Ecto neural progenitor cell (in vitro differentiated cells): ENCODE data around the gene LENG1.

Source experiments
- DNase-seq: peaks from one replicate; pipeline ENCODE4 v3.0.0-alpha.2; 2018; ENCODE audit warnings: low spot score

LENG1 gene

GRCh38 chr19:54164369-54165068 lies 5.0 kb upstream of the LENG1 start:
- DNase-seq, result peak; percentile 84

GRCh38 chr19:54162884-54163283 lies 3.4 kb upstream of the LENG1 start:
- no peak for DNase-seq

- DNase-seq, result peak; percentile 83
These were observed 2.8 kb upstream of the LENG1 start for GRCh38 chr19:54162241-54162805.

GRCh38 chr19:54160854-54161253 lies 1.3 kb upstream of the LENG1 start:
- no peak for DNase-seq

- no peak for DNase-seq
These were observed 776 bp upstream of the LENG1 start for GRCh38 chr19:54160182-54160811.

GRCh38 chr19:54158812-54159351 lies 639 bp downstream of the LENG1 start:
- DNase-seq, result no peak

GRCh38 chr19:54156953-54157352 lies 2.6 kb downstream of the LENG1 start:
- no peak for DNase-seq

- no peak for DNase-seq
These were observed 3.0 kb downstream of the LENG1 start for GRCh38 chr19:54156490-54156889.

- no peak for DNase-seq
These were observed 3.8 kb downstream of the LENG1 start for GRCh38 chr19:54155694-54156093.

- DNase-seq, result no peak
These were observed 4.7 kb downstream of the LENG1 start for GRCh38 chr19:54154603-54155345.

- no peak for DNase-seq
These were observed 5.7 kb downstream of the LENG1 start for GRCh38 chr19:54153731-54154326.

GRCh38 chr19:54152878-54153524 lies 6.5 kb downstream of the LENG1 start:
- no peak for DNase-seq

GRCh38 chr19:54152267-54152666 lies 7.3 kb downstream of the LENG1 start:
- no peak for DNase-seq

GRCh38 chr19:54151362-54152035 lies 8.0 kb downstream of the LENG1 start:
- DNase-seq, result no peak

- no peak for DNase-seq
These were observed 10.3 kb downstream of the LENG1 start for GRCh38 chr19:54149021-54149812.

GRCh38 chr19:54148158-54148557 lies 11.4 kb downstream of the LENG1 start:
- no peak for DNase-seq

GRCh38 chr19:54147676-54148075 lies 11.8 kb downstream of the LENG1 start:
- DNase-seq, result no peak

GRCh38 chr19:54145541-54146158 lies 13.9 kb downstream of the LENG1 start:
- no peak for DNase-seq

- DNase-seq, result no peak
These were observed 17.2 kb downstream of the LENG1 start for GRCh38 chr19:54142166-54142780.
